Measurements from ENCODE around the gene SMAP2.

The SMAP2 gene

DNA sequence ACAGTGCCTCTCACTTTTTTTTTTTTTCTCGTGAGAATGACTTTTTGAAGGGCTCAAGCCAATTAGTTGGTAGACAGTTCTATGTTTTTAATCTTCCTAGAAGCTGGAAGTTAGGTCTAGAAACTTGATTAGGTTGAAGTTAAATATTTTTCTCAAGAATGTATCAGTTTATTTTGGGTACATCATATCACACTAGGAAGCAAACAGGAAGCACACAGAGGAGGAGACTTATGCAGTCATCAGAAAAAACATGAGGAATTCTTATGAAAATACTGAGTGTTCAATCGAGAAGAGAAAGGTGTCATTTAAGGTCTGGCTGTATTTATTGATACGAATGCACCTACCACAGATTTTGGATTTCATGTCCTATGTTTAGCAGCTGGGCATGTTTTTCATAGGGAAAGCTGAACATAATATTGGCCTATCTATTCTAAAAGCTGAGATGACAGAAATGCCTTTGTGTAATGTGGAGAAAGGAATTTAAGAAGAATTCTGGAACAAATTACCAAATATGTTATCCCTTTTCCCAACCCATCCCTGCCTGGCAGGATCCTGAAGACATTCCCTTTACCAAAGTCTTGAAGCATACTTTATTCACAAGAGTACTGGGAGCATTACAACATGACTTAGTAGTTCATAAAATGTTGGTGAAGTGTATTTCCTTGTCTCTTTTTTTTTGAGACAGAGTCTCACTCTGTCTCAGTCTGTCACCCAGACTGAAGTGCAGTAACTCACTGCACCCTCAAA, 59.3 kb downstream of the SMAP2 start:
- no peak overlapping the region for H3K9ac ChIP-seq
- no peak overlapping the region for H3K27ac ChIP-seq
- H3K36me3 ChIP-seq (ENCODE audit: control insufficient read depth, insufficient read depth, low read length) = no peaks in the 10 kb centered on the region
- no peak for TF ChIP-seq CTCF (IDR thresholded peaks at IDR 0.05)
- no peak overlapping the region for H3K4me3 ChIP-seq (ENCODE audit: low read depth, low read length)
- no peaks in the 10 kb centered on the region for H3K27me3 ChIP-seq (ENCODE audit: control insufficient read depth, insufficient read depth, low read length)
- no peak overlapping the region for H2AFZ ChIP-seq
- no peaks in the 10 kb centered on the region for H3K79me2 ChIP-seq
- no peaks in the 10 kb centered on the region for H3K4me1 ChIP-seq
- no peaks in the 10 kb centered on the region for H3K9me3 ChIP-seq (ENCODE audit: control insufficient read depth, low read length)
- no peak overlapping the region for H3K4me2 ChIP-seq (ENCODE audit: low read length)

- no peaks in the 10 kb centered on the region for H3K9me3 ChIP-seq (ENCODE audit: control insufficient read depth, low read length)
- no peak overlapping the region for H3K9ac ChIP-seq
- H2AFZ ChIP-seq = no peak overlapping the region
- H3K36me3 ChIP-seq (ENCODE audit: control insufficient read depth, insufficient read depth, low read length) = no peaks in the 10 kb centered on the region
- H3K4me1 ChIP-seq = no peaks in the 10 kb centered on the region
- no peak overlapping the region for H3K4me2 ChIP-seq (ENCODE audit: low read length)
- no peak overlapping the region for H3K4me3 ChIP-seq (ENCODE audit: low read depth, low read length)
- H3K79me2 ChIP-seq = no peaks in the 10 kb centered on the region
- no peaks in the 10 kb centered on the region for H3K27me3 ChIP-seq (ENCODE audit: control insufficient read depth, insufficient read depth, low read length)
- H3K27ac ChIP-seq = no peak overlapping the region
- TF ChIP-seq CTCF (IDR thresholded peaks at IDR 0.05) = no peak
These were observed 61.9 kb downstream of the SMAP2 start for GRCh38 chr1:40435471-40435870.

DNA sequence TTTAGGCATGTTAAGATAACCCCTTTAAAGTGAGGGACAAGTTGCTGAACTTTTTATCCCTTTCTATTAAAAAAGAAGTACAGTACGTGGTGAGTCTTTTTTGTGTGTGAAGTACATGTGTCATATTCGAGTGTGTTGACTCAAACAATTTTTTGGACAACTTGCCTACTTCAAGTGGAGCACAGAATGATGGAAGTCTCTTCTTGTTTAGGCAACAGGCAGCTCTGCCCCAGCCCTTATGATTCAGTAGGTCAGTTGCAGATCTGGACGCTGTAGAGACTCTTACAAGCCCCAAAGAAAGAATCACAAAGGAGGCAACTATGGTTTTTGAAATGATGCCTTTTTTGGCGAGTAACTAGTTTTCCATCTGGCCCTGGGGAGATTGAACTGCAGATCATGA, 62.3 kb downstream of the SMAP2 start:
- H3K4me2 ChIP-seq (ENCODE audit: low read length) = no peak overlapping the region
- no peak for TF ChIP-seq CTCF (IDR thresholded peaks at IDR 0.05)
- H3K4me1 ChIP-seq = no peaks in the 10 kb centered on the region
- H3K36me3 ChIP-seq (ENCODE audit: control insufficient read depth, insufficient read depth, low read length) = no peaks in the 10 kb centered on the region
- H2AFZ ChIP-seq = no peak overlapping the region
- no peak overlapping the region for H3K4me3 ChIP-seq (ENCODE audit: low read depth, low read length)
- no peak overlapping the region for H3K9ac ChIP-seq
- H3K27me3 ChIP-seq (ENCODE audit: control insufficient read depth, insufficient read depth, low read length) = no peaks in the 10 kb centered on the region
- no peaks in the 10 kb centered on the region for H3K79me2 ChIP-seq
- H3K27ac ChIP-seq = no peak overlapping the region
- H3K9me3 ChIP-seq (ENCODE audit: control insufficient read depth, low read length) = no peaks in the 10 kb centered on the region

GRCh38 chr1:40438391-40439015, 65.0 kb downstream of the SMAP2 start:
- Histone ChIP-seq H3K36me3 (ENCODE audit: control insufficient read depth, insufficient read depth, low read length) (no peaks in the 10 kb centered on the region), H3K9me3 (ENCODE audit: control insufficient read depth, low read length) (no peaks in the 10 kb centered on the region), H3K27me3 (ENCODE audit: control insufficient read depth, insufficient read depth, low read length) (no peaks in the 10 kb centered on the region), H3K79me2 (no peaks in the 10 kb centered on the region), H3K9ac (no peak overlapping the region), H2AFZ (no peak overlapping the region), H3K4me3 (ENCODE audit: low read depth, low read length) (no peak overlapping the region), H3K27ac (no peak overlapping the region), H3K4me2 (ENCODE audit: low read length) (no peak overlapping the region), H3K4me1 (no peaks in the 10 kb centered on the region)
- TF ChIP-seq CTCF (IDR thresholded peaks at IDR 0.05) = peak; percentile 36

- TF ChIP-seq CTCF (IDR thresholded peaks at IDR 0.05) = no peak
- H3K4me2 ChIP-seq (ENCODE audit: low read length) = no peak overlapping the region
- H3K36me3 ChIP-seq (ENCODE audit: control insufficient read depth, insufficient read depth, low read length) = no peaks in the 10 kb centered on the region
- no peaks in the 10 kb centered on the region for H3K27me3 ChIP-seq (ENCODE audit: control insufficient read depth, insufficient read depth, low read length)
- no peaks in the 10 kb centered on the region for H3K9me3 ChIP-seq (ENCODE audit: control insufficient read depth, low read length)
- no peaks in the 10 kb centered on the region for H3K79me2 ChIP-seq
- H3K9ac ChIP-seq = no peak overlapping the region
- H3K4me3 ChIP-seq (ENCODE audit: low read depth, low read length) = no peak overlapping the region
- no peak overlapping the region for H2AFZ ChIP-seq
- H3K27ac ChIP-seq = no peak overlapping the region
- no peaks in the 10 kb centered on the region for H3K4me1 ChIP-seq
These were observed 65.7 kb downstream of the SMAP2 start for GRCh38 chr1:40439247-40439646.
